ENCODE results near the gene SSTR5. TPM values are rescaled to one million over a fixed set of nuclear protein-coding genes. Genes with fewer than 3 reads are reported as not detected.

The SSTR5 gene
- total and polyA plus RNA-seq, 10 of the 15 experiments (the other 5 are each of a cell fraction or from before 2014, with no cell fraction given), result not detected

DNA sequence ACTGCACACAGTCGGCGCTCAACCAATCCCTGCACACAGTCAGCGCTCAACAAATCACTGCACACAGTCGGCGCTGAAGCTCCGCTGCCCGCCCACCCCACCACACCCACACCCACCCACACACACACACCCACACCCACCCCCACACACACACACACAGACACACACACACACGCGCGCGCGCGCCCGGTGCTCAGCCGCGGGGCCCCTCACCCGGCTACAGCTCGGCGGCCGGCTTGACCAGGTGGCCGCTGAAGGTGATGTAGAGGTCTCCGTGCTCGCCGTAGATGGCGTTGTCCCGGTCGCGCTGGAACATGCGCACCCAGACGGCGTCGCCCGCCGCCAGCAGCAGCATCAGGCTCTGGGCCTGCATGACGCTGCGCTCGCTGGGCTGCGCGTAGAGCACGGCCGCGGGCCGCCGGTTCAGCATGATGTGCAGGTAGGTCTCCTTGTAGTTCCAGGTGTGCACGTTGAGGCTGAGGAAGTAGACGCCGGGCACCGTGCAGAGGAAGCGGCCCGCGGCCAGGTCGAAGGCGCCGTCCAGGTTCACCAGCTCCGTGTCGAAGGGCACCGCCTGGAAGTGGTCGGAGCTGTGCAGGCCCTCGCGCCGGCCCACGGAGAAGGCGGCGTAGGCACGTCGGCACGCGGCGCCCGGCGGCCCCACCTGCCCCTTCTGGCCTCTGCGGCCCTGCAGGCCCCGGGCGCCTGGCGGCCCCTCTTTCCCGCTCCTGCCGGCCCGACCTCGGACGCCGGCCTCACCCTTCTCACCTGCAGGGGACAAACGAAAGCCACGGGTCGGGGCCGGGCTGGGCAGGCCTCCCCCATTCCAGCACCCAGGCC, 21.0 kb downstream of the SSTR5 start (continued):
- TF ChIP-seq, protein P1, sequence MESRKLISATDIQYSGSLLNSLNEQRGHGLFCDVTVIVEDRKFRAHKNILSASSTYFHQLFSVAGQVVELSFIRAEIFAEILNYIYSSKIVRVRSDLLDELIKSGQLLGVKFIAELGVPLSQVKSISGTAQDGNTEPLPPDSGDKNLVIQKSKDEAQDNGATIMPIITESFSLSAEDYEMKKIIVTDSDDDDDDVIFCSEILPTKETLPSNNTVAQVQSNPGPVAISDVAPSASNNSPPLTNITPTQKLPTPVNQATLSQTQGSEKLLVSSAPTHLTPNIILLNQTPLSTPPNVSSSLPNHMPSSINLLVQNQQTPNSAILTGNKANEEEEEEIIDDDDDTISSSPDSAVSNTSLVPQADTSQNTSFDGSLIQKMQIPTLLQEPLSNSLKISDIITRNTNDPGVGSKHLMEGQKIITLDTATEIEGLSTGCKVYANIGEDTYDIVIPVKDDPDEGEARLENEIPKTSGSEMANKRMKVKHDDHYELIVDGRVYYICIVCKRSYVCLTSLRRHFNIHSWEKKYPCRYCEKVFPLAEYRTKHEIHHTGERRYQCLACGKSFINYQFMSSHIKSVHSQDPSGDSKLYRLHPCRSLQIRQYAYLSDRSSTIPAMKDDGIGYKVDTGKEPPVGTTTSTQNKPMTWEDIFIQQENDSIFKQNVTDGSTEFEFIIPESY (IDR thresholded peaks at IDR 0.05), result peak; percentile 86
- TF ChIP-seq EED (IDR thresholded peaks at IDR 0.05; ENCODE audit: low read depth) (no peak), CREB1 (IDR thresholded peaks at IDR 0.05; ENCODE audit: low read depth) (no peak), RUNX3 (IDR thresholded peaks at IDR 0.05; ENCODE audit: low read length) (no peak), ESRRA (IDR thresholded peaks at IDR 0.05; ENCODE audit: low read length) (no peak), IRF4 (IDR thresholded peaks at IDR 0.05; ENCODE audit: low read depth, low read length) (no peak), SUZ12 (IDR thresholded peaks at IDR 0.05; ENCODE audit: unreplicated experiment) (no peak)

DNA sequence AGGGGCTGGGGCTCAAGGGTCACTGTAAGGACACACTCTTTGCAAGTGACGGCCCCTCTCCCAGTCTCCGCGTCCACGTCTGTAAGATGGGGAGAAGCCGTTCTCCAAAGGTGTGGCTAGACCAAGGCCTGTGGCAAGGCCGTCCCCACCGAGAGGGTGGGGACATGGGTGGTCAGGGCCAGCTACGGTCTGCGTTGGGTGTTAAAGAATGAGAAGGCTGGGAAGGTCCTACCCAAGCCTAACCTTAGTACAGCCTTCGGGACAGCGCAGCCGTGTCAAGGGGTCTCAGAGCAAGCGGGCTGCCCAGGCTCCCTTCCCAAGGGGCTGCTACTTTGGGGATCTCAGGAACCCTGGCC, 21.6 kb downstream of the SSTR5 start:
- Histone ChIP-seq H3K9ac (ENCODE audit: control insufficient read depth, insufficient read depth, low read length) (no peak overlapping the region), H3K4me3 (no peak overlapping the region), H3K4me2 (ENCODE audit: control insufficient read depth, insufficient read depth) (no peak overlapping the region), H2AFZ (ENCODE audit: control insufficient read depth, low read depth, low read length) (no peak overlapping the region), H3K79me2 (ENCODE audit: control insufficient read depth, insufficient read depth, low read length) (no peaks in the 10 kb centered on the region), H3K4me1 (ENCODE audit: control insufficient read depth, insufficient read depth, low read length) (no peaks in the 10 kb centered on the region), H3K27me3 (replicated peaks in 1 of 2; ENCODE audit: control insufficient read depth in 2 of 2, insufficient read depth in 2 of 2, low read length in 1 of 2) (no peaks in the 10 kb centered on the region), H3K27ac (ENCODE audit: control insufficient read depth, insufficient read depth) (no peak overlapping the region), H4K20me1 (ENCODE audit: control insufficient read depth, insufficient read depth) (no peaks in the 10 kb centered on the region), H3K9me3 (replicated peaks; ENCODE audit: control insufficient read depth, insufficient read depth, low read length) (no peaks in the 10 kb centered on the region), H3K36me3 (ENCODE audit: control insufficient read depth in 2 of 2, insufficient read depth in 2 of 2, low read length in 1 of 2) (no peaks in the 10 kb centered on the region)
- no peak for ATAC-seq
- no peak for DNase-seq (ENCODE audit: low read depth, low spot score)
- no TSS peak for BruUV-seq (replicated peaks)
- ChIA-PET POLR2A (no interaction called here), RAD21 (ENCODE audit: unreplicated experiment) (no interaction called here), CTCF (no interaction called here), SMC1A (ENCODE audit: uncharacterized antibody, unreplicated experiment) (no interaction called here)
- no peak for FAIRE-seq
- in situ Hi-C loops (cut with MboI), result no loop called here
- 60% methylated on average over 13 of the region's 13 CpGs for WGBS (ENCODE audit: insufficient coverage, insufficient replicate concordance, low lambda C conversion rate, missing lambda C conversion rate)
- intact Hi-C loops (cut with micrococcal nuclease; ENCODE audit: unreplicated experiment), result no loop called here
- TF ChIP-seq STAT3 (IDR thresholded peaks at IDR 0.05; ENCODE audit: low read depth, low read length), result no peak
- TF ChIP-seq ZNF274 (IDR thresholded peaks at IDR 0.05; ENCODE audit: insufficient read depth, insufficient read length), result no peak
- TF ChIP-seq POLR2AphosphoS2 (IDR thresholded peaks at IDR 0.05; ENCODE audit: low read depth, low read length), result no peak
- no peak for TF ChIP-seq ZZZ3 (IDR thresholded peaks at IDR 0.05; ENCODE audit: control insufficient read depth, insufficient read length, low read depth)
- no peak for TF ChIP-seq NFIC (IDR thresholded peaks at IDR 0.05; ENCODE audit: low read depth, low read length)
- no peak for TF ChIP-seq PAX8 (IDR thresholded peaks at IDR 0.05)
- TF ChIP-seq, protein P2, sequence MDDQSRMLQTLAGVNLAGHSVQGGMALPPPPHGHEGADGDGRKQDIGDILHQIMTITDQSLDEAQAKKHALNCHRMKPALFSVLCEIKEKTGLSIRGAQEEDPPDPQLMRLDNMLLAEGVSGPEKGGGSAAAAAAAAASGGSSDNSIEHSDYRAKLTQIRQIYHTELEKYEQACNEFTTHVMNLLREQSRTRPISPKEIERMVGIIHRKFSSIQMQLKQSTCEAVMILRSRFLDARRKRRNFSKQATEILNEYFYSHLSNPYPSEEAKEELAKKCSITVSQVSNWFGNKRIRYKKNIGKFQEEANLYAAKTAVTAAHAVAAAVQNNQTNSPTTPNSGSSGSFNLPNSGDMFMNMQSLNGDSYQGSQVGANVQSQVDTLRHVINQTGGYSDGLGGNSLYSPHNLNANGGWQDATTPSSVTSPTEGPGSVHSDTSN (IDR thresholded peaks at IDR 0.05; ENCODE audit: insufficient replicate concordance, low read depth, low read length), result no peak
- no peak for TF ChIP-seq STAT1 (conservative IDR thresholded peaks at IDR 0.05)
- TF ChIP-seq, protein P3, sequence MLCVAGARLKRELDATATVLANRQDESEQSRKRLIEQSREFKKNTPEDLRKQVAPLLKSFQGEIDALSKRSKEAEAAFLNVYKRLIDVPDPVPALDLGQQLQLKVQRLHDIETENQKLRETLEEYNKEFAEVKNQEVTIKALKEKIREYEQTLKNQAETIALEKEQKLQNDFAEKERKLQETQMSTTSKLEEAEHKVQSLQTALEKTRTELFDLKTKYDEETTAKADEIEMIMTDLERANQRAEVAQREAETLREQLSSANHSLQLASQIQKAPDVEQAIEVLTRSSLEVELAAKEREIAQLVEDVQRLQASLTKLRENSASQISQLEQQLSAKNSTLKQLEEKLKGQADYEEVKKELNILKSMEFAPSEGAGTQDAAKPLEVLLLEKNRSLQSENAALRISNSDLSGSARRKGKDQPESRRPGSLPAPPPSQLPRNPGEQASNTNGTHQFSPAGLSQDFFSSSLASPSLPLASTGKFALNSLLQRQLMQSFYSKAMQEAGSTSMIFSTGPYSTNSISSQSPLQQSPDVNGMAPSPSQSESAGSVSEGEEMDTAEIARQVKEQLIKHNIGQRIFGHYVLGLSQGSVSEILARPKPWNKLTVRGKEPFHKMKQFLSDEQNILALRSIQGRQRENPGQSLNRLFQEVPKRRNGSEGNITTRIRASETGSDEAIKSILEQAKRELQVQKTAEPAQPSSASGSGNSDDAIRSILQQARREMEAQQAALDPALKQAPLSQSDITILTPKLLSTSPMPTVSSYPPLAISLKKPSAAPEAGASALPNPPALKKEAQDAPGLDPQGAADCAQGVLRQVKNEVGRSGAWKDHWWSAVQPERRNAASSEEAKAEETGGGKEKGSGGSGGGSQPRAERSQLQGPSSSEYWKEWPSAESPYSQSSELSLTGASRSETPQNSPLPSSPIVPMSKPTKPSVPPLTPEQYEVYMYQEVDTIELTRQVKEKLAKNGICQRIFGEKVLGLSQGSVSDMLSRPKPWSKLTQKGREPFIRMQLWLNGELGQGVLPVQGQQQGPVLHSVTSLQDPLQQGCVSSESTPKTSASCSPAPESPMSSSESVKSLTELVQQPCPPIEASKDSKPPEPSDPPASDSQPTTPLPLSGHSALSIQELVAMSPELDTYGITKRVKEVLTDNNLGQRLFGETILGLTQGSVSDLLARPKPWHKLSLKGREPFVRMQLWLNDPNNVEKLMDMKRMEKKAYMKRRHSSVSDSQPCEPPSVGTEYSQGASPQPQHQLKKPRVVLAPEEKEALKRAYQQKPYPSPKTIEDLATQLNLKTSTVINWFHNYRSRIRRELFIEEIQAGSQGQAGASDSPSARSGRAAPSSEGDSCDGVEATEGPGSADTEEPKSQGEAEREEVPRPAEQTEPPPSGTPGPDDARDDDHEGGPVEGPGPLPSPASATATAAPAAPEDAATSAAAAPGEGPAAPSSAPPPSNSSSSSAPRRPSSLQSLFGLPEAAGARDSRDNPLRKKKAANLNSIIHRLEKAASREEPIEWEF (IDR thresholded peaks at IDR 0.05; ENCODE audit: insufficient replicate concordance, low read depth, low read length), result no peak

Measured in GM12878 (cell line).